Umbilical cord (tissue), 2 donors: ENCODE results near the gene TFAP2B. TPM values are rescaled to one million over a fixed set of nuclear protein-coding genes. Genes with fewer than 3 reads are reported as not detected.

Experiments
- DNase-seq: peaks from one replicate; pipeline ENCODE4 v3.0.0-alpha.2; 2015; ENCODE audit warnings: low spot score
- total RNA-seq: library from RNA; depleted of rRNA; stranded (reverse); fragments of >200 nt; gene quantifications from one replicate; pipeline ENCODE4 v1.2.3, GENCODE V29; 2014; ENCODE audit warnings: low replicate concordance; ENCODE audit not compliant: insufficient read depth

The TFAP2B gene
- total RNA-seq, 1 donor from 2014 or later: 1.4 TPM

- DNase-seq: no peak
Observed at GRCh38 chr6:50847890-50848594, 29.4 kb downstream of the TFAP2B start.

GRCh38 chr6:50848989-50849795, 30.5 kb downstream of the TFAP2B start:
- DNase-seq: no peak

- DNase-seq: no peak
Observed at GRCh38 chr6:50849796-50850180, 31.1 kb downstream of the TFAP2B start.

GRCh38 chr6:50850223-50851048, 31.8 kb downstream of the TFAP2B start:
- DNase-seq: peak; percentile 57

- no peak for DNase-seq
Observed at GRCh38 chr6:50851049-50851845, 32.6 kb downstream of the TFAP2B start.

GRCh38 chr6:50853939-50854338, 35.3 kb downstream of the TFAP2B start:
- DNase-seq: no peak

- no peak for DNase-seq
Observed at GRCh38 chr6:50861692-50862091, 43.0 kb downstream of the TFAP2B start.

- DNase-seq: no peak
Observed at GRCh38 chr6:50862176-50862575, 43.5 kb downstream of the TFAP2B start.

- no peak for DNase-seq
Observed at GRCh38 chr6:50864601-50865000, 45.9 kb downstream of the TFAP2B start.

- DNase-seq: no peak
Observed at GRCh38 chr6:50868466-50868865, 49.8 kb downstream of the TFAP2B start.

GRCh38 chr6:50873167-50873566, 54.5 kb downstream of the TFAP2B start:
- DNase-seq: no peak

GRCh38 chr6:50884364-50884763, 65.7 kb downstream of the TFAP2B start:
- DNase-seq: no peak

- DNase-seq: no peak
Observed at GRCh38 chr6:50887112-50887511, 68.4 kb downstream of the TFAP2B start.

- peak; percentile 79 for DNase-seq
Observed at GRCh38 chr6:50889497-50889896, 70.8 kb downstream of the TFAP2B start.

- DNase-seq: peak; percentile 39
Observed at GRCh38 chr6:50889935-50890334, 71.3 kb downstream of the TFAP2B start.

GRCh38 chr6:50890579-50890978, 71.9 kb downstream of the TFAP2B start:
- peak; percentile 87 for DNase-seq

GRCh38 chr6:50891290-50891689, 72.6 kb downstream of the TFAP2B start:
- DNase-seq: no peak
